ENCODE measurements around the gene WDR7.

The WDR7 gene

DNA sequence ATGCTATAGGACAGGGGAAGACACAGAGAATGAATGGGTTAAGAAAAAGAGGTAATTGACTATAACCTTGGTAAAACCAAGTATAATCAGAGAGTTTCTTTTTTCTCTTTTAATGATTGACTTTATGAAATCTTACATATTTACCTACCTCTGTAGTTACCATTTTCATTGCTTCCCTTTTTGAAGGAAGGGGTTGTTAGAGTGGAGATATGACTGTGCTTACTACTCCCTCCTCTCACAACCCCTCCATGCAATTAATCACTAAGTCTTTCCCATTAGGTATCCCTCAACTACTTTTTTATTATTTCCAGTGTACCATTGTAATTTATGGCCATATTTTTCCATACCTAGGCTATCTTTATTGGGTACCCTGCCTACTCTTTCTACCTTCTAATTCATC, 71.4 kb downstream of the WDR7 start:
- DNase-seq (ENCODE audit: low read depth), result no peak

DNA sequence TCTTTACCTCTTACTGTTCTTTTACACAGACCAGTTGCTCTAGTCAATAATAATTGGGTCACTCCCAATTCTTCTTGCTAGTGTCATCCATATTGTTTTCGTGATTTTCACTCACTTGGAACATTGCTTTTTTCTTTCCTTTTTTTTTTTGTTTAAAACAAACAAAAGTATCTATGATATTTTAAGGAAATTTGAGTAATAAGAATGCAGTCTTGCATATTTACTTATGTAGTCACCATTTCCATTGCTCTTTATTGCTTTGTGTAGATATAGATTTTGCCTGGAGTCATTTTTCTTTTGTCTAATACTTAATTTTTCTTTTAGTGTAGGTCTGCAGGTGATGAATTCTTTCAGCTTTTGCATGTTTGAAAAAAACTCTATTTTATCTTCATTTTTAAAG, 71.9 kb downstream of the WDR7 start:
- no peak for DNase-seq (ENCODE audit: low read depth)

DNA sequence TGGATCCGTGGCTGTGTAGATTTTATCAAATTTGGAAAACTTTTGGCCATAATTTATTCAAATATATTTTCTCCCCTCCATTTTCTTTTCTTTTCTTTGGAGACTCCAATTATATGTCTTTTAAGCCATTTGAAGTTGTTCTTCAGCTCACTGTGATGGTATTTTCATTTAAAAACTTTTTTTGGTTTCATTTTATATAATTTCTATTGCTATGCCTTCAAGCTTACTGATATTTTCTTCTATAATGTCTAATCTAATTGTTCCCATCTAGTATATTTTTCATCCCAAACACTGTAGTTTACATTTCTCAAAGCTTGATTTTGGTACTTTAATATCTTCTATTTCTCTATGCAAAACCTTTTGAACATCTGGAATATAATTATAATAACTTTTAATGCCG, 72.5 kb downstream of the WDR7 start:
- no peak for DNase-seq (ENCODE audit: low read depth)

DNA sequence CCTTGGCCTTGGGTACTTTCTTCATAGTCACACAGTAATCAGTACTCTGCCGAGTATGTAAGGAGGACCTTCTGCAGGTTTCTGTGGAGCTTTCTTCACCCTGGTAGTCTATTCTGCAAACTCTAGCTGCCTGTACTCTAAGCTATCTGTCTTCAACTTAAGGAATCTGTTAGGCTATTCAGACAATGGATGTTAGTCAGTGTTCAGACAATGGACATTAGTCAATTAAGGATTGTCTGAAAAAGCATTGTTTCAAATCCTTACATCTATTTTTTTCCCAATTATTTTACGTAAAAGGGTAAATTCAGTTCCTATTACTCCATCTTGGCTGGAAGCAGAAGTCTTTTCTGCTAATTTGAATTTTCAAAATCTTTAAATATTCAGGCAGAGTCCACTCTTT, 75.7 kb downstream of the WDR7 start:
- no peak for DNase-seq (ENCODE audit: low read depth)

DNA sequence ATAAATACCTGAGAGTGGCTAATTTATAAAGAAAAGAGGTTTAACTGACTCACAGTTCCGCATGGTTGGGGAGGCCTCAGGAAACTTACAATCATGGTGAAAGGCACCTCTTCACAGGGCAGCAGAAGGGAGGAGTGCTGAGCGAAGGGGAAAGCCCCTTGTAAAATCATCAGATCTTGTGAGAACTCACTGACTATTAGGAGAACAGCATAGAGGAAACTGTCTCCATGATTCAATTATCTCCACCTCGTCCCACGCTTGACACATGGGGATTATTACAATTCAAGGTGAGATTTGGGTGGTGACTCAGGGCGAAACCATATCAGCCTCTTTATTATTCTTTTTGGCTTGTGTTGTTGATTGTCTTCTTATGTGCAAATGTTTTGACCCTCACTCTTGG, 76.2 kb downstream of the WDR7 start:
- DNase-seq (ENCODE audit: low read depth), result no peak

DNA sequence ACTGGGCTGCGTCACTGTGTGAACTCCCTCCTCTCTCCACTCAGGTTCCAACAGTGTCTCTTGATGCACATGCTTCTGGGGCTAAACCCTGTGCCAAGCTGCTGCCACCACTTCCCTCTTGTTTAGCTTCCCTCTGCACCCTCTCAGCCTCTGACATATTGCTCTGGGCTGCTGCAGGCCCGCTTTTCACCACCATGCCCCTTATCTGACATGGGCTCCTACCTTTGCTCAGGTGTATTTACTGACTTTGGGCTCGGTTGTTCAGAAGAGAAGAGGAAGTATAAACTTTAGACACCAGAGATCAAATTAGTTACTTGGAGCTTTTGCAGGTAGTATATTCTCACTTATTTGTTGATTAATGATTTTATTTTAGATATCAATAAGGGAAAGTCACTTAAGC, 77.6 kb downstream of the WDR7 start:
- DNase-seq (ENCODE audit: low read depth), result no peak

DNA sequence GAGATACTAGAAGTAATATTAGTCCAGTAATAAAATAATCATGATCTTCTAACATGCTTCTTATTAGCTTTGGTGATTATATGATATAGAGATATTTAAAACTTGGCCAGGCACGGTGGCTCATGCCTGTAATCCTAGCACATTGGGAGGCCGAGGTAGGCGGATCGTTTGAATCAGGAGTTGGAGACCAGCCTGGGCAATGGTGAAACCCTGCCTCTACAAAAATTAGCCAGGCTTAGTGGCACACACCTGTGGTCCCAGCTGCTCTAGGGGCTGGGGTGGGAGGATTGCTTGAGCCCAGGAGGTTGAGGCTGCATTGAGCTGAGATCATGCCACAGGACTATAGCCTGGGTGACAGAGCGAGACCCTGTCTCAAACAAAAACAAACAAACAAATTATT, 87.0 kb downstream of the WDR7 start:
- DNase-seq (ENCODE audit: low read depth), result no peak

DNA sequence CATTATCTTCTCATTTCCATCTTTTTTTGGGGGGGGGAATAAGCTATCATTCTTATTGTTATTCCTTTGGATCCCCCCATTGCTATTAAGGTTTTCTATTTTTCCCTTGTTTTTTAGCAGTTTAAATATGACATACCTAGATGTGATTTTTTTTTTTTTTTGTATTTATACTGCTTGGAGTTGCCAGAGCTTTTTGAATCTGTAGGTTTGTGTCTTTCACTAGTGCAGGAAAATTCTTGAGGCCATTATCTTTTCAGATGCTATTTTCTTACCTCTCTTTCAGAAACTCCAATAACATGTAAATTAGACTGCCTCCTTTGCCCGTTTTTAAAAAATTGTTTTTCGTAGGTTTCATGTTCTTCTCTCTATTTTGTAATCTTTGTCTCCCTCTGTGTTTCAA, 88.6 kb downstream of the WDR7 start:
- DNase-seq (ENCODE audit: low read depth), result no peak

DNA sequence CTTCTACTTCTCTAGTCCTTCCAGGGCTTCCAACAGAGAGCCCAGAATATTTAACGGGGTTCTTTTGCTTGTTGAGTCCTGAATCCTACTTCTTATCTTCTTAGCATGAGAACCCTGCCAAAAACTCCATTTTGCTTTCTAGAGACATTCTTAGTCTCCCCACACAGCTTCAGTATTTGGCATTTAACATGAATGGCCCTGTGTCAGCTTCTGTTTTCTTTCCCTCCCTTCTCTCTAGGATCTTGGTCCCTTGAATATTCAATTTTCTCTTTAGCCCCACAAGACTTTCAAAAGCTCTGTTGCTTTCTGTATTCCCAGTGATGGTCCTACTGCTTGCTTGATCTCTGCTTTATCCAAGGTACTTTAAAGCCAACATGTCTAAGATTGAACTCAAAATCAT, 89.5 kb downstream of the WDR7 start:
- DNase-seq (ENCODE audit: low read depth), result no peak

DNA sequence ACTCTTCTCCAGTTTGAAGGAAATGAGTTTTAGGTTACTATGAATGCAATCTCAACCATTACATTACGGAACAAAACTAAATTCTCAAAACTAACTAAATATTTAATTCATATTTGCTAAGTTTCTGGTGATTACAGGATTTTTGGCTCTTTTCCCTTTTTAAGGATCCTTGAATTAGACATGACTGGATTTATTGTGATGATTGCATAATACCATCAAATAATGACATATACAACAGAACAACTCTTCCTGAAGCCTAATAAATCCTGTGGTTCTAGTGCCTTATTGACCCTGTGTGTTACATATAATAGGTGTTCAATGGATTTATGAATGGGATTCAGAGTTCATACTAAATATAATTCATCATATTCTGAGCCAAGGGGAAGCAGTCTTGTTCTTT, 90.5 kb downstream of the WDR7 start:
- DNase-seq (ENCODE audit: low read depth), result no peak

DNA sequence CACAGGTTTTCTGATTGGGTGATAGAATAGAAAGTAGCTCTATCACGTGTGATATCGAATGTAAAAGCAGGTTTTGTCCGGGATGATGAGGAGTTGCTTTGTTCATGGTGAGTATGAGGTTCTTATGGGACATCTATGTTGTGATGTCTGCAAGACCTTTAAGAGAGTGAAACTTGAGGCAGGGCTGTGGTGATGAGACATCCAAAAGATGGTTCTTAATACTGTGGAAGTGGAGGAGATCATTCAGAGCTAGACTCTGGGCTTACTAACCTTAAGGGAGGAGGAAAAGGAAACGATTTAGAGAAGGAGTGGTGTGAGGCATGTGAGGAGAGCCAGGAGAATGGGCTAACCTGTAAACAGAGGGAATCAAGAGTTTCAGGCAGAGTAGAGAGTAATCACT, 92.0 kb downstream of the WDR7 start:
- no peak for DNase-seq (ENCODE audit: low read depth)

DNA sequence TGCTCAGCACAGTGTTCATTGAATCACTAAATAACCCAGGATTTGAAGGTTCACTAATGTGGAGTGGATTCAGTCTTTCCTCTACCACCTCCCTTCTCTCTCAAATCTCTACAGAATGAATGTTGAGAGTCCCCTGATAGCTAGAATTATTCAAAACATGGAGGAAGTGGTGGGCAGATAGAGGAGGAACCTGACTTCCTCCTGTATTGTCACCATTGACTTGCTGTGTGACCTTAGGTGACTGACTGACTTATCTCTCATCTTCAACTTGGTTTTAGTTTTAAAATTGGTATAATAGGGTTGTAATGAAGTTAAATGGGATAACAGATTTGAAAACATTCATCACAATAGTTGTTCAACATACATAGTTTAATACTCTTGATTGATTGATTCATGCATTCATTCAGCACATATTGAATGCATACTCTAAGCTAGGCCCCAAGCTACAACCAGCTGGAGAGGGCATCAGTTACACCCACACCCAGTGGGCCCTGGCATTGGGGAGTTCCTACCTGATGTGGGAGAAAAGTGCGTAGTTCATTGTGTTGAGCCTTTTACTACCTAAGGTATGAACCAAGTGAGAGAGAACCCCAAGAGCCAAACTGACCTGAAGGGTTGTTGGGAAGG, 96.0 kb downstream of the WDR7 start:
- DNase-seq (ENCODE audit: low read depth), result no peak

DNA sequence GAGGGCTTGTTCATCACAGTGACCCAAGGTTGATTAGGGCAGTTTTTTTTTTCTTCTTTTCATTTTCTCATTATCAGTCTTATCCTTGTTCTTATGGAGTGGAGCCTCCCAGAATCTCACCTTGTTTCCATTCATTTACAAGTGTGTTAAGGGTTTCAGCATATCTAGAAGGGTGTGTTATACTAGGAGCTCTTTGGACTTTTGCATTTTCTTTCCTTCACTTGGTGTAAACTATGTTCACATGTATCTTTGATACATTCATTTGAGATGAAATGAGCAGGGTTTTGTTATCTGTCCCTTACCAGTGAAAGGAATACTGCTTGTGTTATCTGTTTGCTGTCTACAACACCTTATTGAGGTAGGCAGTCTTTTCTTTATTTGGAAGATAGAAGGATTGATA, 96.7 kb downstream of the WDR7 start:
- DNase-seq (ENCODE audit: low read depth), result no peak

DNA sequence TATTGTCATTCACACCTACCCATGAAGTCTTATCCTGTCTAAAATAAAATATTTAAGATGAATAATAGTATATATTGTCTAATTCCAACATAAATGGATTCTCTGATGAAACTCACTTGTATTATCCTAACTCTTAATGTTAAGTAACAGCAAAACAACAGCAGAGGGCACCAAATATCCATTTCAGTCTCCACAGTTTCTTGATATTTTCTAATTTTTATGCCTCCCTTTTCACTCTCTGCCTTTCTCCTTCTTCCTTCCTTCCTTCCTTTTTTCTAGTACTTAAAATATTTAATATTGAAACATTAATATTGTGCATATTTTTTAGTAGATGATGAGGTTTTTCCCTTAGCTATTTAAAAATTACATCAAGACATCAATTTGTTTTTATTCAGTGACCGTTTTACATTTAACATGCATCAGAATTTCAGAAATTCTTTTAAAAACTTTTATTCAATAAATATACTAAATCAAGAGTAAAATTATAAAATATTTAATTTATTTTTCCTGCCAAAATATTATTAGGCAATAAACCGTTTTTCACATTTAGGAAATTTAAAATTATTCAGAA, 97.6 kb downstream of the WDR7 start:
- no peak for DNase-seq (ENCODE audit: low read depth)

DNA sequence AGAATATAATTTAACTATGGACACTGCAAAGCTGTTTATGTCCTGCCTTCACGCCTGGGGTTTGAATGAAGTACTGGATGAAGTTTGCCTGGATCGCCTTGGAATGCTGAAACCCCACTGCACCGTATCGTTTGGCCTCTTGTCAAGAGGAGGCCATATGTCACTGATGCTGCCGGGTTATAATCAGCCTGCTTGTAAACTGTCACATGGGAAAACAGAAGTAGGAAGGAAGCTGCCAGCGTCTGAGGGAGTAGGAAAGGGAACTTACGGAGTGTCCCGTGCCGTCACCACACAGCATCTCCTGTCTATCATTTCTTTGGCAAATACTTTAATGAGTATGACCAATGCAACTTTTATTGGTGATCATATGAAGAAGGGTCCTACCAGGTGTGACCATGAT, 105.8 kb downstream of the WDR7 start:
- DNase-seq (ENCODE audit: low read depth), result no peak

DNA sequence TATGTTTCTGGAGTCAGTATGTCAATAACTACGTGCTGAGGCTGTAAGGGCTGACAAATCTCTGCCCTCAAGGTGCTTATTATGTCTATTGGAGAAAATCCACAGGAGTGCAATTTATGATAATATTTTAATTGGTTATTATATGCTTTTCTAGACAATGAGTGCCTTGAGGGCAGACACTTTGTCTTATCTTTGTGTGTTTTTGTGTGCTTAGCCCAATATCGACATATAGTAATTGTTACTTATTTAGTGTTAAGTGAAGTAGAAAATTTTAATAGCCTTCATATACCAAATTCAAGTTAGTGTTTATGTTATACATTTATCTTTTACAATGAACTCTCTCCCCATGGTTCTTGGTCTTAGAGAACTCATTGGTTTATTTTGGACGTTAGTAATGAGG, 118.9 kb downstream of the WDR7 start:
- no peak for DNase-seq (ENCODE audit: low read depth)

DNA sequence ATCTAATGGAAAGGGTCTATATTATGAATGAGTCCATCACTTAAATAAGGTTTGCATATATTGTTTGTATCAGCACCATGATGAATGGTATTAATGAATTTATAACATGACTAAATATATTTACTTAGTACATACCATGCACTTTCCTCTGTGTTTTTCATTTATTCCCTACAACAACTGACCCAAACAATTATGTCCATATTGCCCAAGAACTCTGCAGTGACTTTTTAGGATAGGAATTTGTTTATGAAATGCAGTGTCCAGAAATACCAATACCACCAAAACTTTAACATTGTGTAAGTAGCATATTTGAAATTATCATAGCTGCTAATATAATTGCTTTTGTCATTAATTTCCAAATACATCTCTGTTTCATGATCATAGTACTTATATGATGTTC, 119.7 kb downstream of the WDR7 start:
- no peak for DNase-seq (ENCODE audit: low read depth)

DNA sequence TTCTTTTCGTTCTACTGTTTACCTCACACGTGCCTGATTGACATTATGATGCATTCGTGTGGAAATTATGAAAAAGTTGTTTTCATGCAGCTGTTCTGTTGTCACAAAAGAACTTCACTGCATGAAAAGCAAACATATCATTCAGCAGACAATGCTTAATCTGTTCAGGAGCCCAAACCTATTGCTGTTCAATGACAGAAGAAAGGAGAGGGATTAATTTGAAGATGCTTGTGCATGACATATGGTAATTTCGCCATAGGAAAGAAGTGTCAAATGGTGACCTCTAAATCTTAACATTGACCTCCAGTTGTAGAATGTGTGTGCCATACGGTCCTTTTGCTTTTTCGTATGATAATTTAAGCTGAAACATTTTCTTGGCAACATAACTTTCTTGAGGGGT, 124.5 kb downstream of the WDR7 start:
- DNase-seq (ENCODE audit: low read depth), result no peak

DNA sequence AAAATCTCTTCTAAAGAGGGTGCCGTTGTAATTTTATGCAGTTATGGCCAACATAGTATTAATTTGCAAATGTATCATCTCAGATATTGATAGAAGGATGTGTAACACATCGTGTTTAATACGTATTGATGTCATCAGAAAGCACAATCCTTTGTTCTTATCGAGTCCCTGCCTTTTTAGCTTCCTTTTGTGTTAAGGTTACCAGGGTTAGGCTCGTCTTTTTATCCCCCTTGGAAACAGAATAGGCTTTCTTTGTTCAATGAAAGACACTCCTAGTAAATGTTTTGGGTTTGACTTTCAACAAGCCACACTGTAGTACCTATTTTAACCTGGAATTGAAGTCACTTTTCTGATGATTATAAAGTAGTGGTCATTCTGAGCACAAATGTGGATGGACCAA, 136.2 kb downstream of the WDR7 start:
- no peak for DNase-seq (ENCODE audit: low read depth)

DNA sequence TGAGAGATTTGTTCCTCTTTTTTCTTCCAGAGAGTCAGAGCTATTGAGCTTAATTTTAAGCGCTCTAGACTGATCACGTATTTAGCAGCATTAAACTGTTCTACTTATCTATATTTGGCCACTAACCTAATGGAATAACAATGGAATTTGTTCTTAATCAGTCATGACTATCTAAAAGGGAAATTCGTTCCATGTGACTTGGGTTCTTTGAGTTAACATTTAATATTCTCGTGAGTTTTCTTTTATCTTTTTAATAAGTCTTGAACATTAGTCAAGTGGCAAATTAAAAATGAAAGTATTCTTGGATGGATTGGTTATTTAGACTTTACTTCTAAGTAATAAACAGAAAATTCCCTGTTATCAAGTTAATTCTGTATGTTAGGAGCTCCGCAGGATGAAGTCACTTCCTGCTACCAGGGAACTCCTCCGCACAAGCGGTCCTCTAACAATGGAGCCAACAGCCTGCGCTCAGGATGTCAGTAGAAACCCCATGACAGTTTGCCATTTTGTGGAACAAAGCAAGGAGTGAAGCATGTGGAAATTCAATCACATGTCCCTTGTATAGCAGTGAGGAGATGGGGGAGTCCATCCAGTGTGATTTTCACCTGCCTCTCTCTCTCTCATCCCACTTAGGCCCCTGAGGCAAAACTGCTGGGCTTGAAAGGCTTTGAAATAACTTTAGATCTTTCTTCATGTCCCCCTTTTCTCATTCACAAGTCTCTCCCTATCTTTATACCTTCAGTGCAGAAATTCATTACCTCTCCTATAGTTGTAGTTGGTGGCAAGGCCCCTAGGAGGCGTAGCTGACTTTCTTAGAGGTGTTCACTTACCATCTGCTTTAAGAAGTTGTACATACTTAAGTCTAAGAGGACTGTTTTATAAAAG, 138.1 kb downstream of the WDR7 start:
- DNase-seq (ENCODE audit: low read depth), result no peak

DNA sequence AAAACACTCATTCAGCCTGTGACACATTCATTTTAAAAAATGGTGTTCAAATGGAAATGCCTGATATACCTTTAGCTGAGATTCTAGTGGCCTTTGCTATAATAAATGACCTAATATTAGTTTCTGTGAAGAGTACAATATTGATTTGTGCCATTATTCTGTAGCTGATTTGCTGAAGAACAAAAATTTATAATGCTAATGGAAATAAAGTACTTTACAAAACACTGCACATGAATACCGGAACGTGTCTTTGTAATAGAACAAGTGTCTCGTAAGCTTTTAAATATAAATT, 138.7 kb downstream of the WDR7 start:
- no peak for DNase-seq (ENCODE audit: low read depth)

DNA sequence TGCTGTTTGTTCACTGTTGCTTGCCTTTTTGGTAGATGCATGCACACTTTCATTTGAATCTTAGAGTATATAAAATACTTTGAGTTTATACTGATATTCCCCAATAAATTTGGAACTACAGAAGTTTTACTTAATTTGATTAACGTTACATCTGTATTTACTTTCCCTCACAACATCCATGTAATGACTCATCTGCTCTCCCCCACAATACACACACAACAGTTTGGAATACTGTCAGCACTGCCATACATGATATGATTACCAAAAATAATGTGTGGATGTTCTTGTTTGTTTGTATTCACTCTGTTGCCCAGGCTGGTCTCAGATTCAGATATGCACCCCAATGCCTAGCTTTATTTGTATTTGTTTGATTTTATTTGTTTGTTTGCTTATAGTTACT, 144.2 kb downstream of the WDR7 start:
- DNase-seq (ENCODE audit: low read depth), result no peak

DNA sequence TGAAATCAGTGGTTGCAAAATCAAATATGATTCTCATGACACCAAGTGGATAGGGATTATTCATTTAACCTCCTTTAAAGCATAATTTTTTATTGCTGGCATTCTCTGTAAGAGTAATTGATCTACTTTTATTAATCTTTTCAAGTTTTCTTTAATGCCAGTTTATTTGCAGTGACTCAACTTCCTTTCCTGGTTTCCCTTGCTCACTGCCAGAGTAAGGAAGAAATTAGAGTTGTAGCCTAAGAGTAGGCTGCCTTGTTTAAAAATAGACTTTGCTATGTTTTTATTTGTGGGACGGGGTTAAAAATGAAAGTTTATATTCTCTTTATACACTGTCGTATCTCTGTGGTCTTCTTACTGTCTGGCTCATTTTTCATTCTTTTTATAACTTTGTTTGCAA, 148.6 kb downstream of the WDR7 start:
- DNase-seq (ENCODE audit: low read depth), result no peak

DNA sequence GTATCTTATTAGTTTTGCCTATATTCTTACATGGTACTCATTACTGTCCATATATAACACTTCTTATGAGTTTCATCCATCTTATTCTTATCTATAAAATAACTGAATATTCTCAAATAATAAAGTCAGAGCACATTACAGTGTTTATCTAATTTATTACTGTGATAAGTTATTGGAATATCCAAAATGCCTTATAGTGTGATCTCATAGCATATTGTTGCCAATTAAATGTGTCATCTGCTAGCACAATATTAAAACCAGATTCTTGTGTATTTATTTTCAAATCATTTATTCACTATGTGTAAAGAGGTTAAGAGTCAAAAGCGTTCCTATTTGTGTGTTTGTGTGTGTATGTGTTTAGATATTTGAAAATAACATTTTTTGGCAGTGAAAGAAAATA, 151.9 kb downstream of the WDR7 start:
- no peak for DNase-seq (ENCODE audit: low read depth)

All from stimulated activated CD8-positive, alpha-beta memory T cell treated with anti-CD3 and anti-CD28 coated beads, Interleukin-12 subunit alpha, Interleukin-12 subunit beta, amount 100 ng/mL, for 1 hour (primary cell).